AG09309 (cell line): Measurements from ENCODE around the gene SERPINA12.
A peak's percentile ranks its signal among the peaks of the same experiment; 100 is the strongest.

Source experiments
- DNase-seq: peaks from one replicate; pipeline ENCODE4 v3.0.0-alpha.2; 2010; ENCODE audit warnings: low read depth
- H3K4me3 ChIP-seq: 2 replicates; pipeline ENCODE4 v1.5.1; 2011; ENCODE audit warnings: mild to moderate bottlenecking, low read depth, low read length, moderate library complexity; ENCODE audit not compliant: control insufficient read depth
- CTCF ChIP-seq: IDR thresholded peaks from 2 replicates; pipeline ENCODE4 v1.5.1; 2011; ENCODE audit warnings: mild to moderate bottlenecking, low read depth, low read length, inconsistent platforms; ENCODE audit not compliant: insufficient read depth, control insufficient read depth; ENCODE audit errors: missing control alignments

The SERPINA12 gene

GRCh38 chr14:94498215-94498614, 11.1 kb downstream of the SERPINA12 start:
- H3K4me3 ChIP-seq = no peak overlapping the region
- TF ChIP-seq CTCF = no peak
- DNase-seq = no peak

- no peak for TF ChIP-seq CTCF
- no peak overlapping the region for H3K4me3 ChIP-seq
- DNase-seq = no peak
Measured at GRCh38 chr14:94494085-94494484, 15.2 kb downstream of the SERPINA12 start.

DNA sequence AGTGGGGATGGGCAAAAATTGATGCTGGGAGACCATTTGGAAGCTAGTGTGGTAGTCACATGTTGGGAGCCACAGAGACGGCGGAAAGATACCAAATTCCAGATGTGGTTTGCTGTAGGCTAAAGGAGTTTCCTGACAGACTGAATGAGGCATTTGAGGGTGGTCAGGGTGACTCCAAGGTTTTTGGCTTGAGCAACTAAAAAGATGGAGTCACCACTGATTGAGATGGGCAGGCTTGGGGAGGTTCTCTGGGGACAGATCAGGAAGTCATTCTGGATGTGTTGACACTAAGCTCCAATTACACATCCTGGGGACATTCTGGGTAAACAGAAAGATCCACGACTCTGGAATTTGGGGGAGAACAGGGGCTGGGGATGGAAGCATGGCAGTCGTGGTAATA, 17.8 kb downstream of the SERPINA12 start:
- H3K4me3 ChIP-seq = no peak overlapping the region
- no peak for TF ChIP-seq CTCF
- no peak for DNase-seq

- DNase-seq = no peak
- TF ChIP-seq CTCF = no peak
- no peak overlapping the region for H3K4me3 ChIP-seq
Measured at GRCh38 chr14:94489336-94489735, 19.9 kb downstream of the SERPINA12 start.

DNA sequence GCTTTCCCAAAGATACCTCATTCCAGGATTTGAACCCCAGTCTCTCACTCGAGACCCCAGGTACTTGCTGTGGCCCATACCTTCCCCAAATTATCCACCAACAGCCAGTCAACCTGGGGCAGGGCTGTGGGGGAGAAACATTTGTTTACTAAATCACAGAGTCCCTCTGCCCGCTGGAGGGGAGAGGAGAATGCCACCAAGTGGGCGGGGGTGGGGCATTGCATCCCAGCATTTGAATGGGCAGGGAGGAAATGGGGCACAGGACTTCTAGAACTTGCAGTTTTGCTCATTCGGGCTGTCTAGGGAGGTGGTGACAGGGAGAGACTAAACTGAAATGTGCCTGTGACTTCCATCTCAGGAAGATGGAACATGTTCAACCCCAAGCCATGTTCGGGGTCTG, 22.4 kb downstream of the SERPINA12 start:
- DNase-seq = no peak
- no peak overlapping the region for H3K4me3 ChIP-seq
- TF ChIP-seq CTCF = no peak

- no peak for DNase-seq
- no peak overlapping the region for H3K4me3 ChIP-seq
- peak; percentile 100 for TF ChIP-seq CTCF
Measured at GRCh38 chr14:94485944-94486841, 23.1 kb downstream of the SERPINA12 start.
